ENCODE measurements around the gene LANCL3. TPM values are rescaled to one million over a fixed set of nuclear protein-coding genes. Genes with fewer than 3 reads are reported as not detected.
"Not testable (repeated sequence)": the region's sequence is repeated elsewhere in the genome, so short reads cannot be mapped to it uniquely, and the experiment has no call there.

LANCL3 gene
- total RNA-seq: 0.05 TPM
- long read RNA-seq: 0 reads

GRCh38 chrX:37571426-37572107 is at the start of gene LANCL3:
LANCL3 (plus strand) TSS chrX:37571661; CDS start chrX:37571871, 210 bp downstream.
- DNase-seq: peak; percentile 49
- peak; percentile 55 for ATAC-seq (ENCODE audit: poor library complexity)
- intact Hi-C loops (cut with DNase I): not testable (repeated sequence)

GRCh38 chrX:37523673-37524072 is 47.8 kb upstream of the LANCL3 start:
- ATAC-seq (ENCODE audit: poor library complexity): peak; percentile 64
- DNase-seq; intact Hi-C loops (cut with DNase I): not testable (repeated sequence)

GRCh38 chrX:37541991-37542390 is 29.5 kb upstream of the LANCL3 start:
- intact Hi-C loops (cut with DNase I): no loop called here
- ATAC-seq (ENCODE audit: poor library complexity) (no peak), DNase-seq (no peak)

GRCh38 chrX:37542791-37543190 is 28.7 kb upstream of the LANCL3 start:
- ATAC-seq (ENCODE audit: poor library complexity) (no peak), DNase-seq (no peak)
- intact Hi-C loops (cut with DNase I): no loop called here

GRCh38 chrX:37543324-37543723 is 28.1 kb upstream of the LANCL3 start:
- ATAC-seq (ENCODE audit: poor library complexity) (no peak), DNase-seq (no peak)
- intact Hi-C loops (cut with DNase I): no loop called here

GRCh38 chrX:37544531-37544930 is 26.9 kb upstream of the LANCL3 start:
- intact Hi-C loops (cut with DNase I); ATAC-seq (ENCODE audit: poor library complexity); DNase-seq: not testable (repeated sequence)

- no peak for ATAC-seq (ENCODE audit: poor library complexity)
- intact Hi-C loops (cut with DNase I): no loop called here
- DNase-seq: no peak
These were observed 26.4 kb upstream of the LANCL3 start for GRCh38 chrX:37545066-37545465.

- intact Hi-C loops (cut with DNase I); DNase-seq; ATAC-seq (ENCODE audit: poor library complexity): not testable (repeated sequence)
These were observed 21.8 kb upstream of the LANCL3 start for GRCh38 chrX:37549619-37550018.

GRCh38 chrX:37553476-37553875 is 18.0 kb upstream of the LANCL3 start:
- no peak for DNase-seq
- ATAC-seq (ENCODE audit: poor library complexity): no peak
- intact Hi-C loops (cut with DNase I): no loop called here

- ATAC-seq (ENCODE audit: poor library complexity); DNase-seq; intact Hi-C loops (cut with DNase I): not testable (repeated sequence)
These were observed 6.2 kb upstream of the LANCL3 start for GRCh38 chrX:37565254-37565653.

- DNase-seq; ATAC-seq (ENCODE audit: poor library complexity); intact Hi-C loops (cut with DNase I): not testable (repeated sequence)
These were observed 1.1 kb upstream of the LANCL3 start for GRCh38 chrX:37570349-37570748.

- intact Hi-C loops (cut with DNase I): not testable (repeated sequence)
- DNase-seq (peak; percentile 44), ATAC-seq (ENCODE audit: poor library complexity) (peak; percentile 79)
These were observed 687 bp downstream of the LANCL3 start for GRCh38 chrX:37572108-37572587.

GRCh38 chrX:37573121-37573520 is 1.7 kb downstream of the LANCL3 start:
- intact Hi-C loops (cut with DNase I); DNase-seq; ATAC-seq (ENCODE audit: poor library complexity): not testable (repeated sequence)

- ATAC-seq (ENCODE audit: poor library complexity) (no peak), DNase-seq (no peak)
- intact Hi-C loops (cut with DNase I): no loop called here
These were observed 6.6 kb downstream of the LANCL3 start for GRCh38 chrX:37578045-37578444.

- DNase-seq (no peak), ATAC-seq (ENCODE audit: poor library complexity) (no peak)
- intact Hi-C loops (cut with DNase I): no loop called here
These were observed 8.6 kb downstream of the LANCL3 start for GRCh38 chrX:37580080-37580479.

- DNase-seq; intact Hi-C loops (cut with DNase I); ATAC-seq (ENCODE audit: poor library complexity): not testable (repeated sequence)
These were observed 15.9 kb downstream of the LANCL3 start for GRCh38 chrX:37587337-37587736.

- DNase-seq (no peak), ATAC-seq (ENCODE audit: poor library complexity) (no peak)
- intact Hi-C loops (cut with DNase I): no loop called here
These were observed 18.6 kb downstream of the LANCL3 start for GRCh38 chrX:37590047-37590446.

- DNase-seq (no peak), ATAC-seq (ENCODE audit: poor library complexity) (no peak)
- intact Hi-C loops (cut with DNase I): no loop called here
These were observed 23.4 kb downstream of the LANCL3 start for GRCh38 chrX:37594755-37595382.

- intact Hi-C loops (cut with DNase I): no loop called here
- no peak for DNase-seq
- no peak for ATAC-seq (ENCODE audit: poor library complexity)
These were observed 28.3 kb downstream of the LANCL3 start for GRCh38 chrX:37599729-37600128.

GRCh38 chrX:37603938-37604409 is 32.5 kb downstream of the LANCL3 start:
- ATAC-seq (ENCODE audit: poor library complexity) (peak; percentile 73), DNase-seq (peak; percentile 47)
- intact Hi-C loops (cut with DNase I): no loop called here

Data from Right ventricle myocardium superior (tissue), 1 donor.